ENCODE measurements around the gene EGLN1.
A peak's percentile ranks its signal among the peaks of the same experiment; 100 is the strongest.
"Not testable (repeated sequence)": the region's sequence is repeated elsewhere in the genome, so short reads cannot be mapped to it uniquely, and the experiment has no call there.

The EGLN1 gene

GRCh38 chr1:231357187-231357772 is 64.8 kb downstream of the EGLN1 start:
- no peak for DNase-seq

- DNase-seq: no peak
Observed at GRCh38 chr1:231355171-231355570, 66.9 kb downstream of the EGLN1 start.

GRCh38 chr1:231354330-231355020 is 67.6 kb downstream of the EGLN1 start:
- DNase-seq: no peak

GRCh38 chr1:231353086-231353485 is 69.0 kb downstream of the EGLN1 start:
- DNase-seq: no peak

GRCh38 chr1:231351816-231352215 is 70.3 kb downstream of the EGLN1 start:
- DNase-seq: no peak

GRCh38 chr1:231348856-231349255 is 73.2 kb downstream of the EGLN1 start:
- not testable (repeated sequence) for DNase-seq

- DNase-seq: no peak
Observed at GRCh38 chr1:231348442-231348841, 73.6 kb downstream of the EGLN1 start.

GRCh38 chr1:231347961-231348360 is 74.1 kb downstream of the EGLN1 start:
- no peak for DNase-seq

- no peak for DNase-seq
Observed at GRCh38 chr1:231340328-231341013, 81.6 kb downstream of the EGLN1 start.

GRCh38 chr1:231338270-231339128 is 83.6 kb downstream of the EGLN1 start, which contains the start of gene SPRTN:
TSS of gene SPRTN (plus strand) at chr1:231338293. CDS start at chr1:231338384, 91 bp downstream.
- DNase-seq: peak; percentile 76

- DNase-seq: peak; percentile 98
Observed at GRCh38 chr1:231337472-231338269, 84.4 kb downstream of the EGLN1 start, which contains the start of gene EXOC8. TSS of gene EXOC8 (minus strand) at chr1:231337852. CDS start at chr1:231337745, 107 bp downstream.

GRCh38 chr1:231337043-231337471 is 85.0 kb downstream of the EGLN1 start:
- no peak for DNase-seq

- DNase-seq: peak; percentile 28
Observed at GRCh38 chr1:231335663-231336602, 86.2 kb downstream of the EGLN1 start.

- DNase-seq: no peak
Observed at GRCh38 chr1:231334952-231335351, 87.1 kb downstream of the EGLN1 start.

GRCh38 chr1:231334079-231334666 is 87.9 kb downstream of the EGLN1 start:
- DNase-seq: no peak

- no peak for DNase-seq
Observed at GRCh38 chr1:231332761-231333160, 89.3 kb downstream of the EGLN1 start.

- no peak for DNase-seq
Observed at GRCh38 chr1:231329483-231329882, 92.6 kb downstream of the EGLN1 start.

GRCh38 chr1:231327617-231328016 is 94.5 kb downstream of the EGLN1 start:
- DNase-seq: no peak

GRCh38 chr1:231326248-231326647 is 95.8 kb downstream of the EGLN1 start:
- no peak for DNase-seq

GRCh38 chr1:231324660-231325059 is 97.4 kb downstream of the EGLN1 start:
- DNase-seq: no peak

Data from NCI-H69 (cell line).